Body of pancreas (tissue), 4 donors: ENCODE data around the gene ACSM2A.

Source experiments
- CTCF ChIP-seq, 7 experiments: fragments of 450-650 bp in 4 of 7; fragments of 200-600 bp in 3 of 7; sonication (generic) in 3 of 7; IDR thresholded peaks; one replicate each; pipeline ENCODE4 v1.5.1; 2016 to 2019; ENCODE audit warnings: antibody characterized with exemption in 7 of 7
- POLR2A ChIP-seq, 3 donors: fragments of 450-650 bp; IDR thresholded peaks; one replicate each; pipeline ENCODE4 v1.6.1; 2016; ENCODE audit warnings: antibody characterized with exemption in 3 of 3, mild to moderate bottlenecking in 2 of 3

- TF ChIP-seq POLR2A (IDR thresholded peaks at IDR 0.05) = no peak
- TF ChIP-seq CTCF (IDR thresholded peaks at IDR 0.05) = no peak
Measured at GRCh38 chr16:20424129-20424866, 27.0 kb upstream of the ACSM2A start.
